Retina (tissue), 1 donor: ENCODE data around the gene GTF2B.
"Not testable (repeated sequence)": the region's sequence is repeated elsewhere in the genome, so short reads cannot be mapped to it uniquely, and the experiment has no call there.

Experiments
- DNase-seq: peaks from one replicate; pipeline ENCODE4 v3.0.0-alpha.2; 2016

Gene GTF2B

GRCh38 chr1:88891318-88891950 is at the start of gene GTF2B:
GTF2B (minus strand) TSS chr1:88891567; CDS start chr1:88891499, 68 bp downstream.
- DNase-seq, result peak; percentile 94

GRCh38 chr1:88938528-88938927 is 47.2 kb upstream of the GTF2B start:
- DNase-seq, result not testable (repeated sequence)

- DNase-seq, result no peak
These were observed 45.5 kb upstream of the GTF2B start for GRCh38 chr1:88936760-88937342.

- no peak for DNase-seq
These were observed 44.8 kb upstream of the GTF2B start for GRCh38 chr1:88936223-88936523.

GRCh38 chr1:88935522-88936222 is 44.3 kb upstream of the GTF2B start:
- DNase-seq, result no peak

GRCh38 chr1:88930176-88930575 is 38.8 kb upstream of the GTF2B start:
- not testable (repeated sequence) for DNase-seq

- DNase-seq, result no peak
These were observed 31.9 kb upstream of the GTF2B start for GRCh38 chr1:88923224-88923623.

- DNase-seq, result peak; percentile 6
These were observed 30.8 kb upstream of the GTF2B start for GRCh38 chr1:88922214-88922613.

- DNase-seq, result no peak
These were observed 29.5 kb upstream of the GTF2B start for GRCh38 chr1:88920845-88921244.

GRCh38 chr1:88917321-88918025 is 26.1 kb upstream of the GTF2B start:
- DNase-seq, result no peak

- DNase-seq, result no peak
These were observed 25.5 kb upstream of the GTF2B start for GRCh38 chr1:88916883-88917282.

- not testable (repeated sequence) for DNase-seq
These were observed 20.4 kb upstream of the GTF2B start for GRCh38 chr1:88911800-88912199.

GRCh38 chr1:88911161-88911560 is 19.8 kb upstream of the GTF2B start:
- DNase-seq, result no peak

GRCh38 chr1:88910401-88910800 is 19.0 kb upstream of the GTF2B start:
- DNase-seq, result no peak

- DNase-seq, result no peak
These were observed 9.5 kb upstream of the GTF2B start for GRCh38 chr1:88900883-88901282.

- no peak for DNase-seq
These were observed 5.8 kb upstream of the GTF2B start for GRCh38 chr1:88897070-88897730.

GRCh38 chr1:88892357-88892877 is 1.1 kb upstream of the GTF2B start:
- DNase-seq, result no peak

- no peak for DNase-seq
These were observed 579 bp upstream of the GTF2B start for GRCh38 chr1:88891951-88892340.

GRCh38 chr1:88890791-88891317 is 513 bp downstream of the GTF2B start:
- no peak for DNase-seq

- no peak for DNase-seq
These were observed 1.2 kb downstream of the GTF2B start for GRCh38 chr1:88890131-88890530.

GRCh38 chr1:88888750-88889149 is 2.6 kb downstream of the GTF2B start:
- DNase-seq, result no peak

GRCh38 chr1:88885933-88886332 is 5.4 kb downstream of the GTF2B start:
- DNase-seq, result no peak

- DNase-seq, result no peak
These were observed 8.2 kb downstream of the GTF2B start for GRCh38 chr1:88883156-88883555.
